B cell (primary cell): Measurements from ENCODE around the gene TARP.
"Not testable (repeated sequence)": the region's sequence is repeated elsewhere in the genome, so short reads cannot be mapped to it uniquely, and the experiment has no call there.

ENCODE experiments used
- ATAC-seq: fragments of 200-7000 bp; cut with Tn5 transposase; one replicate; pipeline ENCODE4 v1.10.0; 2021; ENCODE audit warnings: low read depth, mild to moderate bottlenecking, moderate number of reproducible peaks, moderate library complexity
- CTCF ChIA-PET: fragments of 350-600 bp; sonication (Branson Sonifier 250); formaldehyde crosslinking; loops from one replicate; lab custom pipeline; 2021; ENCODE audit warnings: antibody characterized with exemption, inconsistent platforms; lab: Charles Lee
- POLR2A ChIA-PET: fragments of 350-600 bp; sonication (Branson Sonifier 250); formaldehyde crosslinking; loops from one replicate; lab custom pipeline; 2021; ENCODE audit warnings: antibody characterized with exemption; lab: Charles Lee
- DNase-seq: peaks from one replicate; pipeline ENCODE4 v3.0.0; 2013
- H2AFZ ChIP-seq: 2 replicates; pipeline ENCODE4 v1.6.1; 2012; ENCODE audit warnings: mild to moderate bottlenecking, low read depth, low read length; ENCODE audit not compliant: insufficient read depth, poor library complexity, severe bottlenecking
- H3K27ac ChIP-seq, 2 donors: 1 replicate in 1 of 2; 2 replicates in 1 of 2; pipeline ENCODE4 v1.5.1; 2012 to 2013; ENCODE audit warnings: low read length in 2 of 2, mild to moderate bottlenecking in 2 of 2, moderate library complexity in 1 of 2
- H3K27me3 ChIP-seq, 4 experiments: fragments of 200-600 bp in 1 of 4; sonication (generic) in 1 of 4; replicated peaks in 1 of 4; 1 replicate in 2 of 4; 2 replicates in 2 of 4; pipeline versions ENCODE4 v1.6.1 to v1.7.0; 2013 to 2016; ENCODE audit warnings: low read length in 3 of 4, mild to moderate bottlenecking in 2 of 4, mixed read lengths in 1 of 4, moderate library complexity in 1 of 4; ENCODE audit not compliant: insufficient read depth in 4 of 4, control insufficient read depth in 3 of 4; ENCODE audit errors: control extremely low read depth in 1 of 4
- H3K36me3 ChIP-seq, 2 experiments: replicated peaks in 1 of 2; 1 replicate in 1 of 2; 2 replicates in 1 of 2; pipeline versions ENCODE4 v1.6.1 to v1.7.1; 2013; ENCODE audit warnings: low read length in 1 of 2; ENCODE audit not compliant: insufficient read depth in 2 of 2, control insufficient read depth in 1 of 2; ENCODE audit errors: control extremely low read depth in 1 of 2, extremely low read depth in 1 of 2
- H3K4me1 ChIP-seq, 2 donors: fragments of 200-600 bp in 1 of 2; sonication (generic) in 1 of 2; 1 replicate in 1 of 2; 2 replicates in 1 of 2; pipeline versions ENCODE4 v1.5.1 to v1.6.1; 2013 to 2017; ENCODE audit warnings: low read length in 2 of 2; ENCODE audit not compliant: control insufficient read depth in 2 of 2, insufficient read depth in 2 of 2
- H3K4me2 ChIP-seq: replicated peaks from 2 replicates; pipeline ENCODE3; 2012; ENCODE audit warnings: mild to moderate bottlenecking, low read depth, low read length; ENCODE audit not compliant: poor library complexity, severe bottlenecking
- H3K4me3 ChIP-seq, 5 experiments: fragments of 200-600 bp in 1 of 5; sonication (generic) in 1 of 5; 1 replicate in 3 of 5; 2 replicates in 2 of 5; pipeline versions ENCODE4 v1.5.1 to v1.7.0; 2011 to 2016; ENCODE audit warnings: low read length in 4 of 5, mild to moderate bottlenecking in 4 of 5, low read depth in 2 of 5, control low read depth in 1 of 5, moderate library complexity in 1 of 5; ENCODE audit not compliant: insufficient read depth in 1 of 5; ENCODE audit errors: control extremely low read depth in 1 of 5, extremely low read depth in 1 of 5
- H3K79me2 ChIP-seq: fragments of 200-600 bp; sonication (generic); one replicate; pipeline ENCODE4 v1.6.0; 2016; ENCODE audit warnings: low read length; ENCODE audit not compliant: control insufficient read depth, insufficient read depth
- H3K9ac ChIP-seq: fragments of 200-600 bp; sonication (generic); 2 replicates; pipeline ENCODE4 v1.6.1; 2017; ENCODE audit warnings: mild to moderate bottlenecking, low read length, moderate library complexity
- H3K9me3 ChIP-seq, 3 donors: one replicate each; pipeline versions ENCODE4 v1.6.1 to v1.7.1; 2013; ENCODE audit warnings: low read length in 2 of 3; ENCODE audit not compliant: control insufficient read depth in 2 of 3, insufficient read depth in 1 of 3; ENCODE audit errors: control extremely low read depth in 1 of 3
- H4K20me1 ChIP-seq: 2 replicates; pipeline ENCODE4 v1.6.0; 2012; ENCODE audit warnings: mild to moderate bottlenecking, low read length; ENCODE audit not compliant: insufficient read depth, control insufficient read depth, poor library complexity, severe bottlenecking
- H3K27ac Mint-ChIP-seq: one replicate; pipeline ENCODE4 v1.8.0; 2021; ENCODE audit warnings: mixed read lengths
- H3K27me3 Mint-ChIP-seq: one replicate; pipeline ENCODE4 v1.8.0; 2021; ENCODE audit warnings: mixed read lengths
- H3K4me1 Mint-ChIP-seq: one replicate; pipeline ENCODE4 v1.8.0; 2021; ENCODE audit warnings: mixed read lengths
- H3K4me3 Mint-ChIP-seq: one replicate; pipeline ENCODE4 v1.8.0; 2021; ENCODE audit warnings: mixed read lengths
- H3K9me3 Mint-ChIP-seq: one replicate; pipeline ENCODE4 v1.8.0; 2022; ENCODE audit warnings: mixed read lengths; ENCODE audit not compliant: insufficient read depth
- EZH2 ChIP-seq: IDR thresholded peaks from 2 replicates; pipeline ENCODE4 v1.6.1; 2012; ENCODE audit warnings: borderline replicate concordance, low read depth, mild to moderate bottlenecking, moderate library complexity, low read length; ENCODE audit not compliant: insufficient read depth, poor library complexity, severe bottlenecking
- WGBS: methylation state at CpG from one replicate; pipeline ENCODE4 v1.1.5; 2013; ENCODE audit warnings: missing lambda C conversion rate; ENCODE audit not compliant: insufficient coverage; 5-methylcytosine and 5-hydroxymethylcytosine counted together
- intact Hi-C: fragments of 100-400 bp; cut with micrococcal nuclease; formaldehyde crosslinking; loops from one replicate; pipeline ENCODE4 v1.10.0; 2022
- TF ChIP-seq, protein P1 (sequence below): fragments of 200-600 bp; IDR thresholded peaks from one replicate; pipeline ENCODE4 v1.8.0; 2022; ENCODE audit warnings: antibody characterized with exemption, mild to moderate bottlenecking

TARP gene

GRCh38 chr7:38274927-38275620, 1.6 kb upstream of the TARP start:
- 100% methylated on average over 1 of the region's 3 CpGs for WGBS
- CTCF ChIA-PET: interaction anchor here (1.2 kb wide), 1 partner anchor 51 kb away, joined by 3 read pairs; no protein-coding TSS in a partner anchor
- Histone ChIP-seq H3K27ac (no peak overlapping the region), H3K27me3 (no peaks in the 10 kb centered on the region), H3K9ac (no peak overlapping the region), H3K4me3 (no peak overlapping the region), H3K36me3 (no peaks in the 10 kb centered on the region), H3K4me1 (no peaks in the 10 kb centered on the region), H4K20me1 (no peaks in the 10 kb centered on the region), H2AFZ (no peak overlapping the region), H3K79me2 (no peaks in the 10 kb centered on the region), H3K9me3 (no peaks in the 10 kb centered on the region), H3K4me2 (no peak overlapping the region)
- H3K4me1 Mint-ChIP-seq: no peaks in the 10 kb centered on the region
- POLR2A ChIA-PET: no interaction called here
- H3K27me3 Mint-ChIP-seq: peaks cover 3% of the 10 kb centered on the region
- ATAC-seq (no peak), DNase-seq (no peak)
- intact Hi-C loops: no loop called here
- no peak overlapping the region for H3K27ac Mint-ChIP-seq
- no peak overlapping the region for H3K4me3 Mint-ChIP-seq
- H3K9me3 Mint-ChIP-seq: no peaks in the 10 kb centered on the region
- no peak for TF ChIP-seq EZH2
- TF ChIP-seq, protein P1, sequence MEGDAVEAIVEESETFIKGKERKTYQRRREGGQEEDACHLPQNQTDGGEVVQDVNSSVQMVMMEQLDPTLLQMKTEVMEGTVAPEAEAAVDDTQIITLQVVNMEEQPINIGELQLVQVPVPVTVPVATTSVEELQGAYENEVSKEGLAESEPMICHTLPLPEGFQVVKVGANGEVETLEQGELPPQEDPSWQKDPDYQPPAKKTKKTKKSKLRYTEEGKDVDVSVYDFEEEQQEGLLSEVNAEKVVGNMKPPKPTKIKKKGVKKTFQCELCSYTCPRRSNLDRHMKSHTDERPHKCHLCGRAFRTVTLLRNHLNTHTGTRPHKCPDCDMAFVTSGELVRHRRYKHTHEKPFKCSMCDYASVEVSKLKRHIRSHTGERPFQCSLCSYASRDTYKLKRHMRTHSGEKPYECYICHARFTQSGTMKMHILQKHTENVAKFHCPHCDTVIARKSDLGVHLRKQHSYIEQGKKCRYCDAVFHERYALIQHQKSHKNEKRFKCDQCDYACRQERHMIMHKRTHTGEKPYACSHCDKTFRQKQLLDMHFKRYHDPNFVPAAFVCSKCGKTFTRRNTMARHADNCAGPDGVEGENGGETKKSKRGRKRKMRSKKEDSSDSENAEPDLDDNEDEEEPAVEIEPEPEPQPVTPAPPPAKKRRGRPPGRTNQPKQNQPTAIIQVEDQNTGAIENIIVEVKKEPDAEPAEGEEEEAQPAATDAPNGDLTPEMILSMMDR: no peak

GRCh38 chr7:38274486-38274885, 1.1 kb upstream of the TARP start:
- CTCF ChIA-PET: interaction anchor here (1.2 kb wide), 1 partner anchor 51 kb away, joined by 3 read pairs; no protein-coding TSS in a partner anchor
- TF ChIP-seq, protein P1: no peak
- TF ChIP-seq EZH2: no peak
- Histone ChIP-seq H3K79me2 (no peaks in the 10 kb centered on the region), H3K9ac (no peak overlapping the region), H3K4me2 (no peak overlapping the region), H3K9me3 (no peaks in the 10 kb centered on the region), H3K27me3 (no peaks in the 10 kb centered on the region), H4K20me1 (no peaks in the 10 kb centered on the region), H3K27ac (no peak overlapping the region), H3K36me3 (no peaks in the 10 kb centered on the region), H3K4me3 (no peak overlapping the region), H3K4me1 (no peaks in the 10 kb centered on the region), H2AFZ (no peak overlapping the region)
- WGBS: no CpG with 5 or more reads among the region's 4 CpGs
- no peak for DNase-seq
- Mint-ChIP-seq H3K27me3 (no peaks in the 10 kb centered on the region), H3K4me3 (no peak overlapping the region), H3K4me1 (no peaks in the 10 kb centered on the region), H3K27ac (no peak overlapping the region), H3K9me3 (no peaks in the 10 kb centered on the region)
- POLR2A ChIA-PET: no interaction called here
- intact Hi-C loops: no loop called here
- no peak for ATAC-seq

GRCh38 chr7:38270405-38270804, 3.0 kb downstream of the TARP start:
- H3K79me2 ChIP-seq, H3K4me1 ChIP-seq, H3K27ac Mint-ChIP-seq, H3K9ac ChIP-seq, ATAC-seq, DNase-seq, H3K4me3 ChIP-seq, H3K4me1 Mint-ChIP-seq, CTCF ChIA-PET, H3K27me3 Mint-ChIP-seq, H3K27me3 ChIP-seq, H3K36me3 ChIP-seq, H3K4me2 ChIP-seq, H3K27ac ChIP-seq, H3K4me3 Mint-ChIP-seq, POLR2A ChIA-PET, H3K9me3 ChIP-seq, H2AFZ ChIP-seq, H4K20me1 ChIP-seq, H3K9me3 Mint-ChIP-seq, intact Hi-C loops: not testable (repeated sequence)
- no CpG with 5 or more reads among the region's 2 CpGs for WGBS
